Cardiac muscle cell (in vitro differentiated cells and primary cell): ENCODE results near the gene PLOD2. TPM values are rescaled to one million over a fixed set of nuclear protein-coding genes. Genes with fewer than 3 reads are reported as not detected.

Source experiments
- DNase-seq, 2 donors: peaks; one replicate each; pipeline versions ENCODE4 v3.0.0 to v3.0.0-alpha.2; 2010 to 2017; ENCODE audit warnings: low read depth in 1 of 2, low spot score in 1 of 2
- H3K27ac ChIP-seq: fragments of 200-600 bp; sonication (generic); 2 replicates; pipeline ENCODE4 v1.5.1; 2016
- H3K27me3 ChIP-seq: fragments of 200-600 bp; sonication (generic); 2 replicates; pipeline ENCODE4 v1.6.0; 2016; ENCODE audit warnings: control low read depth
- H3K36me3 ChIP-seq: fragments of 200-600 bp; sonication (generic); 2 replicates; pipeline ENCODE4 v1.5.1; 2016; ENCODE audit warnings: control low read depth
- H3K4me1 ChIP-seq: fragments of 200-600 bp; sonication (generic); 2 replicates; pipeline ENCODE4 v1.8.1; 2017; ENCODE audit warnings: low read depth, mild to moderate bottlenecking, mixed run types
- H3K4me3 ChIP-seq: fragments of 200-600 bp; sonication (generic); 2 replicates; pipeline ENCODE4 v1.5.1; 2016; ENCODE audit warnings: mild to moderate bottlenecking
- H3K9me3 ChIP-seq: fragments of 200-600 bp; sonication (generic); 2 replicates; pipeline ENCODE4 v1.5.1; 2017; ENCODE audit warnings: low read depth, mild to moderate bottlenecking, control low read depth
- CTCF ChIP-seq: IDR thresholded peaks from 2 replicates; pipeline ENCODE4 v1.5.1; 2012; ENCODE audit warnings: low read depth, mild to moderate bottlenecking, low read length
- polyA plus RNA-seq: library from polyadenylated mRNA; unstranded; fragments of >200 nt; fragmentation: Nextera tagmentation; extraction: Ambion mirVana; gene quantifications from 2 replicates; pipeline ENCODE4 v1.2.1, GENCODE V29; 2016
- total RNA-seq: library from RNA; depleted of rRNA; stranded (reverse); fragments of >200 nt; gene quantifications from 2 replicates; pipeline ENCODE4 v1.2.3, GENCODE V29; 2016

PLOD2 gene
- total and polyA plus RNA-seq, 2 experiments from 2014 or later, result 82.1 to 108 TPM

- Histone ChIP-seq H3K27ac (no peak overlapping the region), H3K4me1 (no peaks in the 10 kb centered on the region), H3K9me3 (no peaks in the 10 kb centered on the region), H3K27me3 (no peaks in the 10 kb centered on the region), H3K4me3 (no peak overlapping the region), H3K36me3 (no peaks in the 10 kb centered on the region)
- no peak for TF ChIP-seq CTCF
- peak in 1 of 2 donors; percentile 47 for DNase-seq
Observed at GRCh38 chr3:146037697-146038096, 123.3 kb downstream of the PLOD2 start.

- Histone ChIP-seq H3K27ac (no peak overlapping the region), H3K27me3 (no peaks in the 10 kb centered on the region), H3K9me3 (no peaks in the 10 kb centered on the region), H3K4me3 (no peak overlapping the region), H3K4me1 (no peaks in the 10 kb centered on the region), H3K36me3 (no peaks in the 10 kb centered on the region)
- no peak for DNase-seq
- TF ChIP-seq CTCF, result no peak
Observed at GRCh38 chr3:146036281-146036680, 124.7 kb downstream of the PLOD2 start.

- Histone ChIP-seq H3K27me3 (no peaks in the 10 kb centered on the region), H3K36me3 (no peaks in the 10 kb centered on the region), H3K9me3 (no peaks in the 10 kb centered on the region), H3K4me1 (no peaks in the 10 kb centered on the region), H3K27ac (no peak overlapping the region), H3K4me3 (no peak overlapping the region)
- peak in 1 of 2 donors; percentile 59 for DNase-seq
- TF ChIP-seq CTCF, result no peak
Observed at GRCh38 chr3:146035366-146035765, 125.6 kb downstream of the PLOD2 start.

- no peaks in the 10 kb centered on the region for H3K27me3 ChIP-seq
- DNase-seq, result no peak
- no peaks in the 10 kb centered on the region for H3K36me3 ChIP-seq
- TF ChIP-seq CTCF, result no peak
- H3K4me1 ChIP-seq, result no peaks in the 10 kb centered on the region
- no peak overlapping the region for H3K4me3 ChIP-seq
- H3K27ac ChIP-seq, result no peak overlapping the region
- H3K9me3 ChIP-seq, result no peaks in the 10 kb centered on the region
Observed at GRCh38 chr3:146033950-146034349, 127.0 kb downstream of the PLOD2 start.

GRCh38 chr3:146026547-146026946, 134.4 kb downstream of the PLOD2 start:
- H3K27ac ChIP-seq, result no peak overlapping the region
- no peak overlapping the region for H3K4me3 ChIP-seq
- no peak for DNase-seq
- H3K27me3 ChIP-seq, result no peaks in the 10 kb centered on the region
- no peaks in the 10 kb centered on the region for H3K4me1 ChIP-seq
- no peak for TF ChIP-seq CTCF
- no peaks in the 10 kb centered on the region for H3K36me3 ChIP-seq
- no peaks in the 10 kb centered on the region for H3K9me3 ChIP-seq

GRCh38 chr3:146024260-146024659, 136.7 kb downstream of the PLOD2 start:
- Histone ChIP-seq H3K4me1 (no peaks in the 10 kb centered on the region), H3K4me3 (no peak overlapping the region), H3K27ac (no peak overlapping the region), H3K36me3 (no peaks in the 10 kb centered on the region), H3K27me3 (no peaks in the 10 kb centered on the region), H3K9me3 (no peaks in the 10 kb centered on the region)
- DNase-seq, result peak in 1 of 2 donors; percentile 24
- TF ChIP-seq CTCF, result no peak
